ENCODE measurements around the gene RASSF8.

The RASSF8 gene

GRCh38 chr12:25992026-25992782, 33.7 kb downstream of the RASSF8 start:
- no peak for DNase-seq (ENCODE audit: low read depth in 2 of 2)

DNA sequence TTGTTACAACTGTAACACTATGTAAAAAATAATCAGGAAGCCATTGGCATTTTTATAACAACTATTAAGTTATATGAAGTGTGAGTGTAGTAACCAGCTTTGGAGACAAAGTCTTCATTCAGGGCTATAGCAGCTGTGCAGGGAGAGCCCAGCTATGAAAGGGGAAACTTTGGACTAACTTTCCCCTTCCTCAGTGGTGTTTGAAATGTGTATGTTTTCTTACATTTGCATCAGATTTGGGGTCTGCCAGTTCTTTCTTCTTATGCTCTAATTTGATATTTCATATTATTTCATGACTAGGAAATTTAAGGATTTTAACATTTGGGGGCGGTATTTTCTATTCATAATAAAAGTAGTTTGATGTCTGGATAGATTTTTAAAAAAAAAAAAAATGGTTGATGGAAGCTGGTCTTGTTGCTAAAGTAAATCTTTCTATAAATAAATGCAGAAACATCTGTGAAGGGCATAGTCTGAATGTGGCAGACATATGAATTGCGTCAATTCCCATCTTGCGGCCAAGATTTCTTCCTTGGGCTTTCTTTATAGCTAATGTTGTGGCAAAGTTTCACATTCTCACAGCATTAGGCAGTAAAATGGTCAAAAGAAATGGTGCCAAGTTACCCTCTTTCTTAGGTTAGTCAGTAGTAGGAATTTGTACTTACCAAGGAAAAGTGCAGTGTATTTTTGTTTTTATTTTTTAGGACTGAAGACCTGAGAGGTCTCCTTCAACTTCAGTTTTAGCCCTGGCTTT, 35.6 kb downstream of the RASSF8 start:
- DNase-seq (ENCODE audit: low read depth in 2 of 2): no peak

DNA sequence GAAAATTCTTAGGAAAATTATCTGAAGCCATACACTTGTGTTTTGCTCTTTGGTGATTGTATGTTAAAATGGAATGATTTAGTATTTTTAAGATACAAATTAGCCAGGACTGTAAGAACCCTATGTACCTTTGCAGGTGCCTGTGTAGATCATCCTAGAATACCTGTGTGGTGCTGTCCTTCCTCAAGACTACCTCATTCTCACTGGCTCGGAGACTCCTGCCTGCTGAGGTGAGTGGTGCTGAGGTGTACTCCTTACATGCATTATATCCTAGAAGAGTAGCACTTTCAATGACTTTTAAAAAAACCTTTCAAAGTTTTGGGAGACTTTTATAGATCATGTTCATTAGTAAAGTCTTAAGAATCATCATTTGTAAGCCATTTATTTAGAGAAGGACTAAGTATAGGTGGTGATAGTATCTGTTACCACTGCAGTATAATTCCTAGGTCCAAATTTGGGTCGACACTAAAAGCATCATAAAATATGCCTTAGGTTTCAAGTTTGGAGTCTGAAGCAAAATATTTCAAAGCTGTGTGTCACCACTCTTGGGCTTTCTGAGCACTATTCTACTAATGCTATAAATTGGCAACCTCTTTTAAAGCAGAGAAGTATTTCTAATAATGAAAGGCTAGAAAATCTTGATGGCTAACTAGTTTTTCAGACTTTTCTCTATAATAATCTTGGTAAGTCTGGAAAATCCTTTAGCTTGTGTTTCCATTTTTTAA, 36.6 kb downstream of the RASSF8 start:
- no peak for DNase-seq (ENCODE audit: low read depth in 2 of 2)

DNA sequence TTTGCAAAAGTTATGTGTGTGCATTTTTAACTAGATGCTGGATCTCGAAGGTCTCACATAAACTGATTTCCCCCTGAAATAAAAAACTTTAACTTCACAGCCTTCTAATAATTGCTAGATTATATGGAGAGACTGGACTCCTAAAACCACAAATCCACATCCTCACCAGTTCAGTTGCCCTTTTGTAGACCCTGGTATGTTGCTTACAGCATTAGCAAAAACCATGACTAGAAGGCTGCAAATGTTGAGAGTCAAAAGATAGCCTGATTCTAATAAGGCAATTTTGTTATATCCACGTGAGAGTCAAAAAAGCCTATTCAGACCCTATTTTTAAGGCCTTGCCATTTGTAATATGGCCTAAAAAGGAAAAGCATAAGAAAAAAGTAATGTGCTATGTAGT, 37.4 kb downstream of the RASSF8 start:
- no peak for DNase-seq (ENCODE audit: low read depth in 2 of 2)

- DNase-seq (ENCODE audit: low read depth in 2 of 2): no peak
Observed at GRCh38 chr12:25996677-25997076, 38.2 kb downstream of the RASSF8 start.

GRCh38 chr12:25997201-25997963, 38.9 kb downstream of the RASSF8 start:
- DNase-seq (ENCODE audit: low read depth in 2 of 2): no peak

- DNase-seq (ENCODE audit: low read depth in 2 of 2): no peak
Observed at GRCh38 chr12:26000898-26001297, 42.4 kb downstream of the RASSF8 start.

- DNase-seq (ENCODE audit: low read depth in 2 of 2): no peak
Observed at GRCh38 chr12:26001530-26001929, 43.0 kb downstream of the RASSF8 start.

- no peak for DNase-seq (ENCODE audit: low read depth in 2 of 2)
Observed at GRCh38 chr12:26003065-26003464, 44.6 kb downstream of the RASSF8 start.

DNA sequence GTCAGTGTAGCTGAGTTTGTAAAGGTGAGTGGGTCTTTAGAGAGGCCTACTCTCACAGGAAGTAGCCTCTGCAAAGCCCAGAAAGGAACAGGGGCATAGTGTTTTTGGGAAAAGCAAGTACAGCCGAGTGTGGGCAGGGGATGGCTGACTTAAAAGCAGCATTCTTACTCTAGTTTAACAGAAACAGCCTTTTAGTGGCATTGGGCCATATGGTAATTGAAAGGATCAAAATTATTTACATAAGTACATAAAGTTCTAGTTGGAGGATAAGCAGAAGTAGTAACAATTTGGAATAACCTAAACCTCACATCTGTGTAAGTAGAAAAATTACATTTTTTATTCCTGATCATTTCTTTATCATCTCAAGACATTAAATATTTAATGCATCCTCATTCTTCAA, 49.1 kb downstream of the RASSF8 start:
- no peak for DNase-seq (ENCODE audit: low read depth in 2 of 2)

DNA sequence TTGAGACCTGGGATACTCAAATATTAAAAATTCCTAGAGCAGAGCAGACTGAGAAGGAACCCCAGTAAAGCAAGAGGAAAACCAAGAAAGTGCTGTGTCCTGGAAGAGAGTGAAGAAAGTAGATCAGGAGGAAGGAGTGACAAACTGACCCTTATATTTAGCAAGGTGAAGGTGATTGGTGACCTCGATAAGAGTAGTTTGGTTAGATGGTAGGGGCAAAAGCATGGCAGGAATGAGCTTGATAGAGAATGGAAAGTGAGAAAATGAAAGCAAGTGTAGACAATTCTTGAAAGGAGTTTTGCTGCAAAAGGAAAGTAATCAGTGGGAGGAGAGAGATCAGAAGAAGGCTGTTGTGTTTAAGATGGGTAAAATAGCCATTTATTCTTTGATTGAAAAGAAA, 51.1 kb downstream of the RASSF8 start:
- no peak for DNase-seq (ENCODE audit: low read depth in 2 of 2)

DNA sequence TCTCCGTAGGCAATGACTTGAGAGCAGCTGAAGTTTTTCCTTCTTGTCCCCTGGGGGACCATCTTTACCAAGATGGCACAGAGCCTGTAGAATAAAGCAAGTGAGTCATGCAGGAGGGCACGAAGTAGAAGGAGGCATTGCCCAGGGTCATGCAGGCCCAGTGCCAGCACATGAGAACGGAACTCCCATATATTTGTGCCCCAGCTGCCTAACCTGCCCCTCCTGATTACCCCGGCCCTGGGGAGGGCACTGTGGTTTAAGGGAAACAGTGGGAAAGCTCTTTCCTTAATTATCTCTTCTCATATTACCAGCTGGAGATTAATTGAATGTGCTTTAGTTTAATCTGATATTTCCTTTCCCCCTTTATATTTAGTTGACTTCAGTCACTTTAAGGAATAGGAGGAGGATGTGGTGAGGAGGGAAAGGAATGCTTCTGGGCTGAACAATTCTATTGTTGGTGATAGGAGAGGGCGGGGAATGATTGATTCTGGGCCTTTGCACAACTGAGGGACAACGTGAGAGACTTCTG, 51.9 kb downstream of the RASSF8 start:
- no peak for DNase-seq (ENCODE audit: low read depth in 2 of 2)

- DNase-seq (ENCODE audit: low read depth in 2 of 2): no peak
Observed at GRCh38 chr12:26011099-26011498, 52.6 kb downstream of the RASSF8 start.

GRCh38 chr12:26014085-26014484, 55.6 kb downstream of the RASSF8 start:
- no peak for DNase-seq (ENCODE audit: low read depth in 2 of 2)

- DNase-seq (ENCODE audit: low read depth in 2 of 2): no peak
Observed at GRCh38 chr12:26016516-26016915, 58.0 kb downstream of the RASSF8 start.

DNA sequence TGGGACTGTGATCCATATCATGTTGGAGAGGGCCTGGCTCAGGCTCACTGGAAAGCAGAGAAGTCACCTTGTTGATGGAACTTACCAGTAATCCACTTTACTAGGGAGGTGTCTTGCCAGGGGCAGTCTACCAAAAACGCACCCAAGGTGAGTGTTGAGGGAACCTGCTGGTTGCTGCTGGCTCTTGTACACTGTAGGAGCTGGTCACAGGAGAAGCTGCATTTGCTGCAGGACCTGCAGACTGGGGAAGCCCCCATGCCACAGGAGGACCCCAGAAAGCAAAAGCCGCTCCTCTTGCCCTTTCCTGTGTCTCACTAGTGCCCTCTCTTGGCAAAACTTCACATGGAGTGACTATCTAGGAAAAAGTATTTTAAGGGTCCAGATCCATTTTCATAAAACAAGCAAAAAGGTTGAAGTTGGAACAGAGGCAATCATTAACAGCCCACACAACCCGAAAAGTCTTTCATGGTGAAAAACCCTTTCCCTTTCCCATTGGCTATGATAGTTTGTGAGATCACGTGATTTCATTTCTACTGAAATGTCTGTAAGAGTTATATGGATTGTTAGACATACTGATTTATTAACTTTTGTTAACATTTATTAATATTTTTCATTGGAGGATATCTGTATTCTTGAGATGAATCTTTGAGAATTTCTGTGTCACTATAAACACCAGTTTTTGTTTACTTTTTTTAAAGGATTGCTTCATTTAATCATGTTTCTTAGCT, 59.2 kb downstream of the RASSF8 start:
- no peak for DNase-seq (ENCODE audit: low read depth in 2 of 2)

GRCh38 chr12:26018926-26019325, 60.4 kb downstream of the RASSF8 start:
- DNase-seq (ENCODE audit: low read depth in 2 of 2): no peak

DNA sequence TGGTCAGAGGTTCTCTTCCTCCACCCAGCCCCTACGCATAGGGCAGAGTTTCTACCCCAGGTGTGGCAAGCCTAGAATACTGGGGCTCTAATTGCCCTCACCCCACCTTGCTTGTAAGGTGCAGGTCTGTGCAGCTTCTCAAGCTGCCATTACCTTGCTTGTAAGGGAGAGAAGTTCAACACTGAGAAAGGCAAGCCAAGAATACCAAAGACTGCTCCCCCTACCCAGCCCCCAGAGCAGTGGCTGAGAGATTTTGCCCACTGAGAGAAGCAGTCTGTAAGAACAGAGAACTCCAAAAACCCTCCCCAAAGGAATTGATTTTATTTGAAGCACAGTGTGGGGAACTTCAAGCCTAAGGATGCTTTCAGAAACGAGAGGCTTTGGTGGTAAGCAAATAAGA, 63.1 kb downstream of the RASSF8 start:
- no peak for DNase-seq (ENCODE audit: low read depth in 2 of 2)

GRCh38 chr12:26022043-26022442, 63.6 kb downstream of the RASSF8 start:
- DNase-seq (ENCODE audit: low read depth in 2 of 2): no peak

DNA sequence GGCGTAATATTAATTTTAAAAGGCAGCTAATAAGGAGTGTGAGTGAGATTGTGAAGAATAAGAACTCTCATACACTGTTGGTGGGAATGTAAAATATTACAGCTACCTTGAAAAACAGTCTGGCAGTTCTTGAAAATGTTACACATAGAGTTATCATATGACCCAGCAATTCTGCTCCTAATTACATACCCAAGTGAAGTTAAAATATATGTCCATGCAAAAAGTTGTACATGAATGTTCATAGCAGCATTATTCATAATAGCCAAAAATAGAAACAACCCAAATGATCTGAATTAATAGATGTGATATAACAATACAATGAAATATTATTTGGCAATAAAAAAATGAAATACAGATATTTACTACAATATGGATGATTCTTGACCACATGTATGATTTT, 68.2 kb downstream of the RASSF8 start:
- DNase-seq (ENCODE audit: low read depth in 2 of 2): no peak

DNA sequence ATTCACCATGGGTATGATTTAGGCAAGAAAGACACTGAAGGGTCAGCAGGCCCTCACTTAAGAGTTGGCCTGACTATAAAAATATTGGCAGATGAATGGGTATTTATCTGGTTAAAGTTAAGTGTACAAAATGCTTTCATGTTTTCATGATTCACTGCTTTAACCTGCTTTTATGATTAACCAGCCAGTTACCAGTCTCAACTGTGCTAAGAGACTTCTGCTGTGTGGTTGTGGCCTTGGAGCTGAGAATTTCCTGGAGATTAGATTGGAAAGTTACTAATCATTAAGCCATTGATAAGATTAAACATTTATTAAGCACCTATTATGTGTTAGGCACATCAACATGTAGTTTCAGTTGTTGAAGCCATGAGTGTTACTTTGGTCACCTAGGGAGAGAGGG, 68.9 kb downstream of the RASSF8 start:
- DNase-seq (ENCODE audit: low read depth in 2 of 2): no peak
